H7 (cell line): ENCODE data around the gene UBAC2. TPM values are rescaled to one million over a fixed set of nuclear protein-coding genes. Genes with fewer than 3 reads are reported as not detected.

ENCODE experiments used
- DNase-seq: peaks from one replicate; pipeline ENCODE4 v3.0.0; 2012
- H3K27me3 ChIP-seq: 2 replicates; pipeline ENCODE4 v1.6.0; 2011; ENCODE audit warnings: mild to moderate bottlenecking, low read length; ENCODE audit not compliant: control insufficient read depth, insufficient read depth
- H3K36me3 ChIP-seq: replicated peaks from 2 replicates; pipeline ENCODE4 v1.5.1; 2011; ENCODE audit warnings: low read length; ENCODE audit not compliant: control insufficient read depth, insufficient read depth
- H3K4me3 ChIP-seq: 2 replicates; pipeline ENCODE4 v1.5.1; 2011; ENCODE audit warnings: low read depth, mild to moderate bottlenecking, control low read depth, low read length, moderate library complexity; ENCODE audit not compliant: insufficient read depth
- total RNA-seq: library from RNA; depleted of rRNA; stranded (reverse); fragments of >200 nt; shearing (Covaris generic); gene quantifications from 2 replicates; pipeline ENCODE4 v1.2.3, GENCODE V29; 2014; rRNA removed

UBAC2 gene
- 56.9 and 67.4 TPM in 2 replicates for total RNA-seq

GRCh38 chr13:99200432-99201167 lies at the start of gene UBAC2:
Gene UBAC2, plus strand, starts transcription at chr13:99200854. Its CDS starts 55 bp downstream, at chr13:99200909.
- Histone ChIP-seq H3K36me3 (0 out of 2 replicates have a peak, but pooled peaks cover 2% of the 10 kb centered on the region), H3K27me3 (no peaks in the 10 kb centered on the region), H3K4me3 (peak within 1 kb of the TSS; percentile 98)
- DNase-seq: peak; percentile 99

DNA sequence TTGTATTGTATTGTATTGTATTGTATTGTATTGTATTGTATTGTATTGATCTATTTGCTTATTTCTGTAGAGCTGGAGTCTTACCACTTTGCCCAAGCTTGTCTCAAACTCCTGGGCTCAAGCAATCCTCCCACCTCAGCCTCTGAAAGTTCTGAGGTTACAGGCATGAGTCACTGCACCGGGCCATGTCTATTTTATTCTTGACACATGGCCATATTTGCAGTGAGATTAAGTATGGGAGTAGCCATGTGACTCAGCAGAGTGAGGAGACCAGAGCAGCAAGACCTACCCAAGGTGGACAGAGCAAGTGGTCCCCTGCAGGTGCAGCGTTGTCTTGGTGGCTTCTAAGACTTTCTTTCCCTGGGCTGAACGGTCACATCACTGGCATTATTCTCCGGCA lies 49.1 kb upstream of the UBAC2 start:
- Histone ChIP-seq H3K36me3 (no peaks in the 10 kb centered on the region), H3K4me3 (no peak overlapping the region), H3K27me3 (no peaks in the 10 kb centered on the region)
- no peak for DNase-seq

DNA sequence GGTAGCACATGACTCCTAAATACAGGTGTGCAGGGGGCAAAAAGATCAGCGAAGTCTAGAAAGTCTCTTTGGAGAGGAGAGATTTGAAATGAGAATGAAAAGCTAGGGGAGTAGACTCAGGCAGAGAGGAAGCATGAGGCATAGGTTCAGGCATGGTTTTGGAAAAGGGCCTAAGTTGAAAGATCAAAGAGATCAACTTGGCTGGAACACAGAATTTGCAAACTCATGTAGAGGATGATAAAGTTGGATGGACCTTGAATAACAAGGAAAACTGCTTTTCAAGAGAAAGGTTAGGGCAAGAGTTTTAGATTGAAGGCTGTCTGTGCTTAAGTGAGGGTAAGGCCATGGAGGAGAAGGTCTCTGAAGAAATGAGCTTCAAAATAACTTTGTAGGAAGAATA lies 47.4 kb upstream of the UBAC2 start:
- no peak for DNase-seq
- no peak overlapping the region for H3K4me3 ChIP-seq
- H3K27me3 ChIP-seq: no peaks in the 10 kb centered on the region
- no peaks in the 10 kb centered on the region for H3K36me3 ChIP-seq

DNA sequence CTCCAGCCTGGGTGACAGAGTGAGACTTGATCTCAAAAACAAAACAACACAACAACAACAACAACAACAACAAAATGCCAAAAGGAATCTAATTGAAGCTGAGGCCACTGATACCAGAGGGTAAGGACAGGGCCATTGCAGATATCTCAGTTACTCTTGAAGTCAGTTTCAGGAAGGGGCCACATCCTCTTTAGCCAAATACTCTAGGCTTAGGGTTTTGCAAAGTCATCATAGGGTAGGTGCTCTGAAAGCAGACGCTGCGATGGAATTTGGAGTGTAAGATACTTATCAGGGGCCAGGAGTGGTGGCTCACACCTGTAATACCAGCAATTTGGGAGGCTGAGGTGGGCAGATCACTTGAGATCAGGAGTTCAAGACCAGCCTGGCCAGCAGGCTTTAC lies 46.6 kb upstream of the UBAC2 start:
- no peak overlapping the region for H3K4me3 ChIP-seq
- no peaks in the 10 kb centered on the region for H3K27me3 ChIP-seq
- no peak for DNase-seq
- no peaks in the 10 kb centered on the region for H3K36me3 ChIP-seq

- no peak overlapping the region for H3K4me3 ChIP-seq
- no peak for DNase-seq
- H3K36me3 ChIP-seq: no peaks in the 10 kb centered on the region
- no peaks in the 10 kb centered on the region for H3K27me3 ChIP-seq
Measured at GRCh38 chr13:99155821-99156220, 44.8 kb upstream of the UBAC2 start.

- no peaks in the 10 kb centered on the region for H3K27me3 ChIP-seq
- no peak for DNase-seq
- no peaks in the 10 kb centered on the region for H3K36me3 ChIP-seq
- no peak overlapping the region for H3K4me3 ChIP-seq
Measured at GRCh38 chr13:99157046-99157445, 43.6 kb upstream of the UBAC2 start.

- DNase-seq: no peak
- Histone ChIP-seq H3K4me3 (no peak overlapping the region), H3K27me3 (no peaks in the 10 kb centered on the region), H3K36me3 (no peaks in the 10 kb centered on the region)
Measured at GRCh38 chr13:99158846-99159245, 41.8 kb upstream of the UBAC2 start.

DNA sequence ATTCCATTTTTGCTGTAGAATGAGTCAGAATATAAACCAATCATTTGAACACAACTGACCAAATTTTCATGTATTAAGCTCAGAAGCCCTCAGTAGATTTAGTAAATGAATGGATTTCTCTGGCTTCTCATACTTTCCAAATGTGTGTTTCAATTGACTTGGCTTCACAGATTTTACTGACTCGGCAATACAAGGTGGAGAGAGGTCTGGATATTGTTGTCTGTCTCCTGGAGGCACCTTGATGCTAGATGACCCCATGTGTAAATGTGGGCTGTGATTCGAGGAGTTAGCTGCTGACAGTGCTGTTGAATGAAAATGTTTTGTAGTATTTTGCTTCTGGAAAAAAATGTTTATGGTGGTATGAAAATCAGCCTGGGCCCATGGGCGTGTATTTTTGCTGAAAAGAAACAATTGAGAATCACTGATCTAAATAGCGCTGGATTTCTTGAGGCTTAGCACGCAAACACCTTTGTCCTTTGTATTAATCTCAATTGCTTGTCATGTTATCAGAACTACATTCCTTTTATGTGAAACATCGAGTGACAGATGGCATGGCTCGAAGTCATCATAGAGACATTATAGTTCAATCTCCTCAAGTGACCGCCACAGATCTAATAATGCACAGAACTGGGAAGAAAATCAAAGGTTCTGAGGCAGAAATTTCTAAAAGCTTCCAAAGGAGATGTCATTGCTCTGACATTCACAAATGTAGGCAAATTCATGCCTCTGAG lies 41.2 kb upstream of the UBAC2 start:
- Histone ChIP-seq H3K27me3 (no peaks in the 10 kb centered on the region), H3K4me3 (no peak overlapping the region)
- no peak for DNase-seq

DNA sequence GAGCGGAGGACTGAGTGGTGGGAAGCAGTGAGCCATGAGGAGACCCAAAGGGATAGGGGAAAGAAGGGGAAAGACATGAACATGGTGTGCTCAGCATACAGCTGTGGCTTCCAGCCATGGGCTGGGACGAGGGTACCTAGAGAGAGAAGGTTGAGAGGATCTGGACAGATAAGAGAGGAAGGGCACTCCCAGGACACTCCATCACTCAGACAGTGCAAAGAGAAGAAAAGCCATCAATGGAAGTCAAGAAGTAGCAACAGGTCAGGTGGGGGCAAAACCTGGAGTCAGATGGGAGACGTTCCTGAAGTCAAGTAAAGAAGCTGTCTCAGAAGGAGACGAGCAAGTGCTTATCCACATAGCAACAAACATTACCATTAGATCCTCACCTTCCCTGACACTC lies 40.2 kb upstream of the UBAC2 start:
- Histone ChIP-seq H3K4me3 (no peak overlapping the region), H3K27me3 (no peaks in the 10 kb centered on the region), H3K36me3 (no peaks in the 10 kb centered on the region)
- DNase-seq: no peak

More for the DNA sequence above, 41.2 kb upstream of the UBAC2 start:
- H3K36me3 ChIP-seq: no peaks in the 10 kb centered on the region

DNA sequence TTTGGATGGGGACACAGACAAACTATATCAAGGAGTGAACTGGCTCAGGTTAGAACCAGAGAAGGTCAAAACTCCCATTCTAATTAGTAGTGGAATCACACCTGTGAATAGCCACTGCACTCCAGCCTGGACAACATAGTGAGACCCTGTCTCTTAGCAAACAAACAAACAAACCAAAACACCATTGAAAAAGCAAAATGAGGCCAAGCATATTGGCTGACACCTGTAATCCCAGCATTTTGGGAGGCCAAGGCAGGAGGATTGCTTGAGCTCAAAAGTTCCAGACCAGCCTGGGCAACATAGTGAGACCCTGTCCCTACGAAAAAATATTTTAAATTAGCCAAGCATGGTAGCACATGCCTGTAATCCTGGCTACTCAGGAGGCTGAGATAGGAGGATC lies 39.1 kb upstream of the UBAC2 start:
- H3K36me3 ChIP-seq: no peaks in the 10 kb centered on the region
- no peak overlapping the region for H3K4me3 ChIP-seq
- no peaks in the 10 kb centered on the region for H3K27me3 ChIP-seq
- no peak for DNase-seq

DNA sequence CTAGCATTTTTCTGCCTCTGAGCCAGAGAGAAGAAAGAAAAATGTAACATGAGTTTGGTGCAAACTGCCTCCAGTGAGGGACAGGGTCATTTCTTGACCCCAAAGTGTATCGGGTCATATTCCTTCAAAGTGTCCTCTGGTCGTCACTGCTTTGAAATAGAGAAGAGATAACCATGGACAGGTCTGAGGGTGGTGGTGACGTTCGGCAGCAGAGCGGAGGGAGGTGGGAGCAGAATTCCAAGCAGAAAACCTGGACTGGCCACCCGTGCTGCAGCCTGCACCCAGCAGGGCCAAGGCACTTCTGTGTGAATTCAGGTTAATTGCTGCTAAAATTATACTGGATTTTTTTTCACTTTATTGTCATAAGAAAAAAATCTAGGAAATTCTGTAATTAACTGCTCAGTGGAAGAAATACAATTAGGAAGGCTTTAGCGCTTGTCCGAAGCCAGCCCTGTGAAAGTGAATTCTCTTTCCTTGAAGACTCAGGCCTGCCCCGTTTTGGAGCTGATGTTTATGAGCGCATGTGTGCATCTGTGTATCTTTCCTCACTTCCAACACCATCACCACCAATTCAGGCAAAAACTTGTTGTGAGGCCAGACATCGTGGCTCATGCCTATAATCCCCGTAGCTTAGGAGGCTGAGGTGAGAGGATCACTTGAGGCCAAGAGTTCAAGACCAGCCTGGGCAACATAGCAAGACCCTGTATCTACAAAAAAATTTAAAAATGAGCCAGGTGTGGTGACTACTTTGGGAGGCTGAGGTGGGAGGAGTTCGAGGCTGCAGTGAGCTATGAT lies 37.9 kb upstream of the UBAC2 start:
- no peak for DNase-seq
- no peaks in the 10 kb centered on the region for H3K36me3 ChIP-seq
- no peak overlapping the region for H3K4me3 ChIP-seq
- no peaks in the 10 kb centered on the region for H3K27me3 ChIP-seq

DNA sequence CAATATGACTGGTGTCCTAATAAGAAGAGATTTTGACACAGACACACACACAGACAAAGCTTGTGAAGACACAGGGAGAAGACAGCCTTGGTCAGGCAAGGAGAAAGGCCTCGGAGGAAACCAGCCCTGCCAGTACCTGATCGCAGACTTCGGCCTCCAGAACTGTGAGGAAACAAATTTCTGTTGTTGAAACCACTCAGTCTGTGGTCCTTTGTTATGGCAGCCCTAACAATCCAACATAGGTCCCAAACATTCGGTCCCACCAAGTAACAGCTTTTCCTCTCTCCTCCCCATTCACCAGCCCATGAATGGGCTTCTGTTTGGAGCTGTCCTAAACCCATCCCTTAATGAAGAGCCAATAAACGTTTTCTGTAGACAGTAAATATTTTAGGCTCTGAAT lies 36.4 kb upstream of the UBAC2 start:
- Histone ChIP-seq H3K36me3 (no peaks in the 10 kb centered on the region), H3K4me3 (no peak overlapping the region), H3K27me3 (no peaks in the 10 kb centered on the region)
- no peak for DNase-seq

GRCh38 chr13:99165753-99166587 lies 34.7 kb upstream of the UBAC2 start:
- Histone ChIP-seq H3K27me3 (no peaks in the 10 kb centered on the region), H3K36me3 (no peaks in the 10 kb centered on the region), H3K4me3 (no peak overlapping the region)
- no peak for DNase-seq

DNA sequence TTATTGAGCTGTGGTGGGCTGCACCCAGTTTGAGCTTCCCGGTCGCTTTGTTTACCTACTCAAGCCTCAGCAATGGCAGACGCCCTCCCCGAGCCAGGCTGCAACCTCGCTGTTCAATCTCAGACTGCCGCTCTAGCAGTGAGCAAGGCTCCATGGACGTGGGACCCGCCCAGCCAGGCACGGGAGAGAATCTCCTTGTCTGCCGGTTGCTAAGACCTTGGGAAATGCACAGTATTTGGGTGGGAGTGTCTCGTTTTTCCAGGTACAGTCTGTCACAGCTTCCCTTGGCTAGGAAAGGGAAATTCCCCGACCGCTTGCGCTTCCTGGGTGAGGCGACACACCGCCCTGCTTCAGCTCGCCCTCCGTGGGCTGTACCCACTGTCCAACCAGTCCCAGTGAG lies 27.7 kb upstream of the UBAC2 start:
- DNase-seq: no peak
- H3K4me3 ChIP-seq: no peak overlapping the region
- H3K27me3 ChIP-seq: 0 out of 2 replicates have a peak, but pooled peaks cover 1% of the 10 kb centered on the region
- H3K36me3 ChIP-seq: no peaks in the 10 kb centered on the region
